ENCODE measurements around the gene COL24A1. TPM values are rescaled to one million over a fixed set of nuclear protein-coding genes. Genes with fewer than 3 reads are reported as not detected.
"Not testable (repeated sequence)": the region's sequence is repeated elsewhere in the genome, so short reads cannot be mapped to it uniquely, and the experiment has no call there.

The COL24A1 gene
- total and polyA plus RNA-seq, 2 of the 8 experiments (the other 6 are each of a cell fraction or from before 2014, with no cell fraction given), result 0.23 to 1.1 TPM

DNA sequence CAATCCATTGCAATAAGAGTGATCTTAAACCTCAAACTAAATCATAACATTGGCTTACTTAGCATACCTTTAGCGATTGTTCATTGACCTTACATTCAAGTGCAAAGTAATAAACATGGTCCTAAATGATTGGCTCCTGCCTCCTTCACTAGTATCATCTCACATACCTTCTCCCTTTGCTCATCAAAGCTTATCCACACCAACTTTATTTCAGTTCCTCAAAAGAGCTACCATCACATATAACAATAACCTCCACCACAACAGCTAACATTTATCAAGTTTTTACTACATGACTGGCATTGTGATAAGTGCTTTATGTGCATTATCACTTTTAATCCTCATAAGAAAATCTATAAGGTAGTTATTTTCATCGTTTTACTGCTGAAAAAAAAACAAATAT, 198.8 kb downstream of the COL24A1 start (continued):
- no peak for TF ChIP-seq TEAD4 (IDR thresholded peaks at IDR 0.05; ENCODE audit: low read depth, low read length)
- no peak for TF ChIP-seq RXRA (IDR thresholded peaks at IDR 0.05; ENCODE audit: insufficient read depth, low read depth, low read length)

DNA sequence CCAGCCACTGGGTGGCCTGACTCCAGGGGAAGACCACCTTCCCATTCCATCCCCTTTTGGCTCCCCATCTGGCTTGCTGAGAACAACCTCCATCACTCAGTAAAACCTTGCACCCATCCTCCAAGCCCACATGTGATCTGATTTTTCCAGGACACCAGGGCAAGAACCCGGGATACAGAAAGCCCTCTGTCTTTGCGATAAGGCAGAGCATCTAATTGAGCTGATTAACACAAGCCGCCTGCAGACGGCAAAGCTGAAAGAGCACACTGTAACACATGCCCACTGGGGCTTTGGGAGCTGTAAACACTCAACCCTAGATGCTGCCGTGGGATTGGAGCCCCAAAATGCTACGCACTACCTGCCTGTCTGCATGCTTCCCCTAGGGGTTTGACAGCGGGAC, 201.4 kb downstream of the COL24A1 start:
- H3K14ac ChIP-seq (ENCODE audit: insufficient read length); H2BK5ac ChIP-seq (ENCODE audit: low read depth, low read length); H3K27me3 ChIP-seq (replicated peaks in 1 of 4; ENCODE audit: control insufficient read depth in 3 of 4, extremely low read depth in 1 of 4, insufficient read depth in 3 of 4, low read length in 3 of 4); H3K4me1 ChIP-seq (replicated peaks in 1 of 4; ENCODE audit: control insufficient read depth in 3 of 4, insufficient read depth in 4 of 4, low read length in 3 of 4); H3K27ac ChIP-seq (ENCODE audit: low read depth, low read length); H3K23ac ChIP-seq (ENCODE audit: insufficient read length); FAIRE-seq; DNase-seq (ENCODE audit: low read depth in 1 of 2, low spot score in 2 of 2); H3K79me2 ChIP-seq (ENCODE audit: control insufficient read depth in 1 of 2, insufficient read depth in 2 of 2, low read length in 2 of 2); POLR2A ChIA-PET (ENCODE audit: partially characterized antibody); H4K5ac ChIP-seq (ENCODE audit: insufficient read length, low read depth, low read length); H3K4me2 ChIP-seq (ENCODE audit: insufficient read depth in 1 of 2, low read depth in 2 of 2, low read length in 2 of 2); H4K20me1 ChIP-seq (replicated peaks in 1 of 2; ENCODE audit: control insufficient read depth in 1 of 2, insufficient read depth in 2 of 2, low read length in 2 of 2); H2BK20ac ChIP-seq (ENCODE audit: low read length); H4K91ac ChIP-seq (replicated peaks; ENCODE audit: insufficient read length, low read length); H3K18ac ChIP-seq (ENCODE audit: extremely low read depth, low read length); H2BK15ac ChIP-seq (ENCODE audit: low read length); H2BK120ac ChIP-seq (replicated peaks; ENCODE audit: low read depth, low read length); H3K56ac ChIP-seq (replicated peaks; ENCODE audit: insufficient read length, low read depth, low read length); H3K79me1 ChIP-seq (ENCODE audit: low read depth, low read length); H3K9ac ChIP-seq (replicated peaks in 1 of 4; ENCODE audit: extremely low read depth in 1 of 4, low read depth in 3 of 4, low read length in 3 of 4); H2AK5ac ChIP-seq (ENCODE audit: low read depth, low read length); H3K4me3 ChIP-seq (ENCODE audit: extremely low read depth in 1 of 4, insufficient read depth in 2 of 4, low read depth in 3 of 4, low read length in 4 of 4); H4K8ac ChIP-seq (ENCODE audit: extremely low read depth, insufficient read depth, low read length); H2BK12ac ChIP-seq (ENCODE audit: low read depth, low read length); H3K23me2 ChIP-seq (ENCODE audit: low read depth, low read length); H3K9me3 ChIP-seq (ENCODE audit: insufficient read depth in 2 of 2, low read depth in 1 of 2, low read length in 1 of 2); H3K36me3 ChIP-seq (ENCODE audit: control insufficient read depth in 2 of 4, insufficient read depth in 4 of 4, low read length in 3 of 4); H3K4ac ChIP-seq (replicated peaks; ENCODE audit: insufficient read length, low read depth, low read length): not testable (repeated sequence)
- 87% methylated on average over 7 of the region's 7 CpGs; no CpG with 5 or more reads in 1 of the 2 experiments for WGBS, 2 experiments (ENCODE audit: extremely low coverage in 1 of 2, insufficient coverage in 1 of 2, insufficient read length in 1 of 2, insufficient replicate concordance in 2 of 2, low coverage in 1 of 2, low lambda C conversion rate in 2 of 2, missing lambda C conversion rate in 1 of 2)
- CTCF ChIA-PET (ENCODE audit: partially characterized antibody), result interaction anchor here (0.9 to 1.0 kb wide), 2 partner anchors 61 to 262 kb away, joined by 3 read pairs; no protein-coding TSS in a partner anchor
- 0 out of 2 replicates have a peak overlapping the region, but pooled peaks have one; percentile 7 for H2AFZ ChIP-seq (ENCODE audit: low read length)

All from H1 (cell line).